HG03432 (cell line): ENCODE measurements around the gene MAD1L1.
"Not testable (repeated sequence)": the region's sequence is repeated elsewhere in the genome, so short reads cannot be mapped to it uniquely, and the experiment has no call there.

Source experiments
- ATAC-seq: cut with Tn5 transposase; IDR thresholded peaks from one replicate; pipeline ENCODE4 v1.9.1; 2021; ENCODE audit warnings: mild to moderate bottlenecking, moderate library complexity; ENCODE audit not compliant: unreplicated experiment

MAD1L1 gene

DNA sequence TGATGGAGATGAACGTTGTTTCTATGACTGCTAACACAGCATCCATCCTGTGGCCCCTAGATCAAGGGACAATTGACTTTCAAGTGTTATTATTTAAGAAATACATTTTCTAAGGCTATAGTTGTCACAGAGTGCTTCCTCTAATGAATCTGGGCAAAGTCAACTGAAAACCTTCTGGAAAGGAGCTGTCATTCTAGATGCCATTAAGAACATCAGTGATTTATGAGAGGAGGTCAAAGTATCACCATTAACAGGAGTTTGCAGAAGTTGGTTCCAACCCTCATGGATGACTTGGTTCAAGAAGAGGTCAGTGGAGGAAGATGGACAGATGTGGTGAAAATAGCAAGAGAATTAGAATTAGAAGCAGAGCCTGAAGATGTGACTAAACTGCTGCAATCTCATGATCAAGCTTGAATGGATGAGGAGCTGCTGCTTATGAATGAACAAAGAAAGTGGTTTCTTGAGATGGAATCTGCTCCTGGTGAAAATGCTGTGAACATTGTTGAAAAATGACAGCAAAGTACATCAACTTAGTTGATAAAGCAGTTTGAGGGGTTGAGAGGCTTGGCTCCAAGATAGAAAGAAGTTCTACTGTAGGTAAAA, 400.7 kb downstream of the MAD1L1 start:
- ATAC-seq: not testable (repeated sequence)

DNA sequence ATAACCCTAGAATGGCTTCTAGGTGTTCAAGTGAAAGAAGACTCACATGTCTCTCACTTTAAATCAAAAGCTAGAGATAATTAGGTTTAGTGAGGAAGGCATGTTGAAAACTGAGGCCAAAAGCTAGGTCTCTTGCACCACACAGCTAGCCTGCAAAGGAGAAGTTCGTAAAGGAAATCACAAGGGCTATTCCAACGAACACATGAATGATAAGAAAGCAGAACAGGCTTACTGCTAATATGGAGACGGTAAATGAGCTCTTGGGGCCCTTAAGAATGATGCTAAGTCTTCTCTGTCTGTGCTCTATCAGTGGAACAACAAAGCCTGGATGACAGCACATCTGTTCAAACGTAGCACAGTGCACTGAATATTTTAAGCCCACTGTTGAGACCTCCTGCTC, 401.3 kb downstream of the MAD1L1 start:
- not testable (repeated sequence) for ATAC-seq

DNA sequence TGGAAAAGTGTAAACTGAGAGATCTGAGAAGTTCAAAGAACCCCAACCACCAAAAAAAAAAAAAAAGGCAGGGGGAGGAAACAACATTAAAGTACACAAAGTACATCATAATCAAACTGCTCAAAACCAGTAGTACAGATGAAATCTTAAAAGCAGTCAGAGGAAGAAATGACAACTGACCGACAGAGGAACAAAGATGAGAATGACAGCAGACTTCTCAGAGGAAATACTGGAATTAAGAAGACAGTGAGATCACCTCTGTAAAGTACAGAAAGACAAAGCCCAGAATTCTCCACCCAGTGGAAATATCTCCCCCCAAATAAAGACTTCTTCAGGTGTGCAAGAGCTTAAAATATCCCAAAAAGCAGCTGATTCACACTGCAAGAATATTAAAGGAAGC, 403.1 kb downstream of the MAD1L1 start:
- ATAC-seq: not testable (repeated sequence)

DNA sequence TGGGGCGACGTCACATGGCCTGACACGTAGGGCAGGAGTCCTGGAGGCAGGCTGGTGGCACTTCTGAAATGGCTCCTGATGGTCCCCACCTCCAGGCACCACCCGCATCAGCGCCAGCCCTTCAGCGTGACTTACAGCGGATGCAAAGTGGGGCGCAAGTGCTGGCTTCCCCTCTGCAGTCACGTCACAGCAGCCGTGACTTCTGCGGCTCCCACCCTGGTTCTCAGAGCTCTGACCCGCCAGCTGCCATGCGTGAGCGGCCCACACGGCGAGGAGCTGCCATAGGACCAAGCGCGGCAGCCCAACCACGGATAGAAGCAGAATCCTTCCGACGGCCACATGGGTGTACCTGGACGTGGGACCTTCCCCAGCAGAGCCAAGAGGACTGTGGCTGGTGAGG, 403.6 kb downstream of the MAD1L1 start:
- no peak for ATAC-seq

DNA sequence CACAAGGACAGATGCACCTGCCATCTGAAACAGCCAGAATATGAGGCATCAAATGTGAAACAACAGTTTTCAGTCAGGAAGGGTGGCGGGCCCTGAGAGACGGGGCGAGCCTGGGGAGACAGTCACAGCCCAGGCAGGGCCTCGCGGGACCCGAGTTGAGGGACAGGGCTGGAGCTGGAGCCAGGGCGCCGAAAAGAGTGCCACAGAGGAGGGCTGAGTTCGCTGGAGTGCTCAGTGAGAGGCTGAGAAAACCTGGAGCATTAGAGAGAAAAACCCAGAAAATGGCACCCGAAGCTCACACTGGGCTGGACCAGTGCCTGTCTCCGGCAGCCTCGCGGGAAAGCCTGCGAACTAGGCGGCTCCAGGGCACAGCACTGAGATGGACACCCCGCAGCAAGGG, 404.6 kb downstream of the MAD1L1 start:
- ATAC-seq: not testable (repeated sequence)

DNA sequence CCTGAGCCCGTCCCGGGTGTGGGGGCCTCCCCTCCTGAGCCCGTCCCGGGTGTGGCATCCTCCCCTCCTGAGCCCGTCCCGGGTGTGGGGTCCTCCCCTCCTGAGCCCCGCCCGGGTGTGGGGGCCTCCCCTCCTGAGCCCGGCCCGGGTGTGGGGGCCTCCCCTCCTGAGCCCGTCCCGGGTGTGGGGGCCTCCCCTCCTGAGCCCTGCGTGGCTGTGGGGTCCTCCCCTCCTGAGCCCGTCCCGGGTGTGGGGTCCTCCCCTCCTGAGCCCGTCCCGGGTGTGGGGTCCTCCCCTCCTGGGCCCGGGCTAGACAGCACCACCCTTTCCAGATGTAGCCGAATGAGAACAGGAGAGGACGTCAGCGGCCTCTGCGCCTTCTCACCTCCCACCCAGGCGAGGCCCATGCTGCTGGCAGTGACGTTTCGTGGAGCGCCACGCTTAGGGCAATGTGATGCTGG, 405.2 kb downstream of the MAD1L1 start:
- ATAC-seq: not testable (repeated sequence)

DNA sequence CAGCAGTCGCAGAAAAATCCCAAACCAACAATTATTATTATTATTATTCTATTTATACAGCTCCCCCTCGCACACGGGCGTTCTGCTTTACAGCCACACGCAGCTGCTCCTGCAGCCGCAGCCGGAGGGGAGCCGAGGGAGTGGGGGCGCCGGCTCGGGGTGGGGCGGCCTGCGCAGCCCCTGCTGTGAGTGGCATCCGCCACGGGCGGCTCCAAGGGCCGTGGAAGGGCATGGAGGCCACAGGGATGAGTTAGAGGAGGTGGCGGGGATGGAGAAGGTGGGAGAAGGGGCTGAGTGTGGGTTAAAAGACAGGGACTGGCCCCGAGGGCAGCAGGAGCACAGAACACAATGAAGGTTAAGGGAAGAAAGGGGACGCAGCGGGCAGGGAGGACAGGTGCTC, 405.8 kb downstream of the MAD1L1 start:
- not testable (repeated sequence) for ATAC-seq

DNA sequence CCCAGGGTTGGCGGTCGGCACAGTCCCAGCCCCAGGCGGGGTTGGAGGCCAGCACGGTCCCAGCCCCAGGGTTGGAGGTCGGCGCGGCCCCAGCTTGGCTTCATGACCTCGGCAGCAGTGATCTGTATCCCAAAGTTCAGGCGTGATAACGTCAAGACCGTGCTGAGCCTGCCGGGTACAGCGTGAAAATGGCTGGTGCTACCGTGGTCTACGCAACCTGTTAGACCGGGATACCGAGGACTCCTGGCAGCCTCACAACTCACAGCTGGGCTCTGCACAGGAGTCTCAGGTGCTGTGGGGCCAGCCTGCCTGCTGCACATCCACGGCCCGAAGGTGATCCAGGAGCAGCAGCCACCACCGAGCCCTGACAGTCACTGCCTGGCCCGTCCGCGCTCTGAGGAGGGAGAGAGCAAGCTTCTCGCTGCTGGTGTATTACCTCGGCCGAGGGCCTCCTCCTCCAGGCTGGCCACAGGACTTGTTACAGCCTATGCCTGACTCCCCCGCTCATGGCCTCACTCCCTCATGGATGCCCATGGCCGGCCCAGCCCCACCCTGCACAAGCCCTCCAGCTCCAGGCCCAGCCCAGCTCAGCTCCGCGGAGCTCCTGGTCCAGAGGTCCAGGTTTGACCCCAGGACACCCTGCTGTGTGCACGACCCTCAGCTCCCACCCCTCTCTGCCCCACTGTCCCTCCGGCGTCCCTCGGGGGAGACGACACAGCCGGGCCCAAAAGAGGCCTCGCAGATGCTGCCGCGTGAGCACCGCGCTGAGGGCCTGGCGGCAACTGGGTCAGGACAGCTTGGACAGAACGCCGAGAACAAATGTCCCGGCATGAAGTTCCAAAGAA, 406.6 kb downstream of the MAD1L1 start:
- no peak for ATAC-seq

DNA sequence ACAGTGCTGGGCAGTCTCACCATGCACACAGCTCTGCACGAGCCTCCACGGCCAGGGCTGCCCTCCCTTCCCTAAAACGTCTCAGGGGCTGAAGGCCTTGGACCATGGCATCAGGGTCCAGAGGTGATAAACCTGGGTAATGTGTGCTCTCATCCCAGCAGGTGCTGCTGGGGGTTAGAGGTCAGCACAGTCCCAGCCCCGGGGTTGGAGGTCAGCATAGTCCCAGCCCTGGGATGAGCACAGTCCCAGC, 407.2 kb downstream of the MAD1L1 start:
- ATAC-seq: not testable (repeated sequence)

DNA sequence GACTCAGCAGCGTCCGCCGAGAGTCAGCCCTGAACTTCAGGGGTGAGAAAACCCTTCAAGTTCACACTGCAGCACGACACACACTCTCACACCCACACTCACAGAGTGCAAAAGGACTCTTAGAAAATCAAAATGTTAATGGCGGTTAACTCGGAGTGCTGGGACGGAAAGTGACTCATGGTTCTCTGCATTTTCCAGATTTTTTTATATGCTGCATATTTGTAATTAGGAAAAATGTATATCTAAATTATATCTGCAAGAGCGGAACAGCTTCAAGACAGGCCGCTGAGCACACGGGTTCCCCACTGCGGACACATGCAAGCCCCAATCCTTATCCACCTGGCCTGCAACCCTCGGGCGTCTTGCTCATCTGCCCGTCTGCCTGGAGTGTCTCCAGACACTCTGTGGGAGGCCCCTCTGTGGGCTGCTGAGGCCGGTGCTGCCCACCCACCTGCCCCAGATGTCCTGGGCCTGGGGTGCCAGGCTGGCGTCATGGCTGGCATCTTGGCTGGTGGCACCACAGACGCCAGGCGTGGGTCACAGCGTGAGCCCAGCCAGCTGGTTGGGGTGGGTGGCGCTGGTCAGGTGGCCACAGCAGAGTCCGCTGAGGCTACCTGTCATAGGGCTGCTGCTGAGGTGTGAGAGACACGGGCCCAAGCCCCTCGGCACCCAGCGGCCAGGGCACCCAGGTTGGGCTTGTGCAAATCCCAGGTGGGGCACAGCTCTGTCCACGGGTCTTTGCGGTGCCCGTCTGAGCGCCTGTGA, 407.7 kb downstream of the MAD1L1 start:
- ATAC-seq: not testable (repeated sequence)

DNA sequence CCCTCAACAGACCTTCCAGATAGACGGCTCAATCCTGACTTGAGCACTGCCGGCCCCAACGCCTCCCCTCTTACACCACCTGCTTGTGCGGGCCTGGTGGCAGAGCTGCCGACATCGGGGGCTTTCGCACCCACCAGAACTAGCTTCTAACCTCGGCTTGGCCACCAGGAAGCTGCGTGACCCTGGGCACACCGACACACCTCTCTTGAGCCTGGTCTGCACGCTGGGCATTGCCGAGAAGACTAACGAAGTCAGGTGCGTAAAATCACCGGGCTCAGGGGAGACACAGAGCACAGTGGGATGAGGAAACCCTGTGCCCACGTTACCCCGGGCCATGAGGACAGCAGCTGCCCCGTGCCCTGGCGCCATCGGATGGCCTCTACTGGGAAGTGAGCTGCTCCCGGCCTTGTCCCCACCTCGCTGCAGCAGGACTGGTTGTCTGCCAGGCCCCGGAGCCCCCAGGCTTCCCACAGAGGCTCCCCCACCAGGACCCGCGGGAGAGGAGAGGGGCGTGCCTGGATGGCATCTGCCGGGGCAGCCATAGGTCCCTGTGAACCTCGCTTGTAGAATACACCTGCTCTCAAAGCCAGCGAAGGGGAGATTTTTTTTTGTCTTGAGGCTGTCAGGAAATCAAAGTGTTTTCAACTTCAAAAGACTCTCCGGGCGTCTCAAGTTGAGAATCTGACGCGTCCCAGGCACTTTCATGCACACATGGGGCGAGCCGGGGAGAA, 408.4 kb downstream of the MAD1L1 start:
- not testable (repeated sequence) for ATAC-seq

DNA sequence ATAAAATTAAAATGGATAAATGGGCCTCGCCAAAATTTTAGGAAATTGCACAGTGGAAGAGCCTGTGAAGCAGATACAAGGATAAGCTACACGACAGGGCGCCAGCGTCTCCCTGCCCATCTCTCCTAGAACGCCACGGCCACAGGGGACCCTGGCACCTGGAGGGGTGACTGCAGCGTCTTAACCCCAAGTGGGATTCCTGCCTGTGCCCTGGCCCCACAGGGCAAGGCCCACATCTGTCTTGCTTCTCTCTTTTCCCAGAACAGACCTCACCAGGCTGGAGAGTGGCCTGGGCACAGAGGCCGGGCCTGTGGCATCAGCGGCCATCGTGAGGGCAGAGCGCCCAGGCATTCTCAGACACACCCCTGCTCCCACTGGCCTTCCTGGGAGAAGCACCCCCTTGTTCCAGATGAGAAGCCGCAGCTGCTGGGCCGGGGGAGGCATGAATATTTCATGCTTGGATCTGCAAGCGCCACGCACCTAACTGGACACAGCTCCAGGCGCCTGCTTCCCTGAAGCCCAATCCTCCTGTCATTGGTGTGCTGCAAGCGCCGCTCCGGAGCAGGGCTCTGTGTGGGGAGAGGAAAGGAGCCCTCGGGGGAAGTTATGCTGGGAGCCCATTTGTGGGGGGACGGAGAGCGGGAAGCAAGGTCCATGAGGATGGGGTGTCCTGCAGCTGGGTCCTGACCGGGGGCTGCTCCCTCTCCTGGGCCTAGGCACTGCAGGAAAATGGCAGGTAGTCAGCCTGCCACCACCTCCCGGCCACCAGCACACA, 409.2 kb downstream of the MAD1L1 start:
- no peak for ATAC-seq

DNA sequence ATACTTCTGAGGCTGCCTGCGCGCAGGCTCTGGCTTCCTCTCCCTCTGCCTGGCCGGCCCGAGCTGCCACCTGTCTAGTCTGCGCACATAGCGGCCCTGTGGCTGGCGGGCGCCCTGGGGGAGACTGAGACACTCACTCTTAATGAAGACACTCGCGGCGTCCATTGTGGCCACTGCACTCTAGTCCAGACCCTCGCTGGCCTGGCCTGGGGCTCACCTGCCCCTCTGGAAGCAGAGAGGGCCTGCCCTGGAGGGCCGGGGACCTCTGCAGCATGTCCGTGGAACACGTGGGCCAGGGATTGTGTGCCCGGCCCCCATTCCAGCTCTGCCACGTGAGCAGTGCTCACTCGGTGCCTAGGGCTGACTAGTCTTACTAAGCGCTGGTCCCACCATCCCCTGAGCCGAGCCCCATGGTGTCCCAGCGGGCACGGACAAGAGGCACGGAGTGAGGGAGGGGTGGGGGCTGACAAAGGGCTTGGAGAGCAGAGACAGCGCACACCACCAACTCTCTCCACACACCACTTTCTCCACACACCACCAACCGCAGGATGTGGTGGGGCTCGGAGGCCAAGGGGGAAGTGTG, 413.4 kb downstream of the MAD1L1 start:
- ATAC-seq: no peak

DNA sequence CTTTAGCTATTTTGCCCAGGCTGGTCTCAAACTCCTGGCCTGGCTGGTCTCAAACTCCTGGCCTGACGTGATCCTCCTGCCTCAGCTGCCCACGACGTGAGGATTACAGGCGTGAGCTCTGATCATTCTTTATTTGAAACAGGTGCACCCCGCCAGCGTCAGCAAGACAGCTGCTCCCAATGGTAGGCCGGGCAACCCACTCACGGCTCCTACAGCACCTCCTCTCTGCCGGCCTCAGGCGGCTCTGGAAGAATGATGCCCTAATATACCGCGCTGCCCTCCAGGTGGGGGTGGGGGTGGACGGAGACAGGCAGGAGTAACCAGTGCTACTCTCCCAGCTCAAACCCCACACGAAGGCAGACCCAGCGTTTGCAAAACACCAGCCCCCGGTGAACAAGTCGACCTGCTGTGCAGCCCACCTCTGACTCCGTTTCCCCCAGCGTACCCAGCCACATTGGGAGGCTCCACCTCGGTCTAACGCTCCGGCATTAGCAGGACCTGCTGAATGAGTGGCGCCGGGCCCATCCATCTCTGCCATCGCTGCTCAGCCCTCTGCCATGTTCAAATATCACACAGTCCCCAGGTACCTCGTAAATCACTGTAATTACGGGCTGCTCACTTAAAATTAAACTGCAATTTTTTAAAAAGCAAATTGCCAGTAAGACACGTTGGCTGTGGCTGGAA, 414.0 kb downstream of the MAD1L1 start:
- ATAC-seq: no peak

DNA sequence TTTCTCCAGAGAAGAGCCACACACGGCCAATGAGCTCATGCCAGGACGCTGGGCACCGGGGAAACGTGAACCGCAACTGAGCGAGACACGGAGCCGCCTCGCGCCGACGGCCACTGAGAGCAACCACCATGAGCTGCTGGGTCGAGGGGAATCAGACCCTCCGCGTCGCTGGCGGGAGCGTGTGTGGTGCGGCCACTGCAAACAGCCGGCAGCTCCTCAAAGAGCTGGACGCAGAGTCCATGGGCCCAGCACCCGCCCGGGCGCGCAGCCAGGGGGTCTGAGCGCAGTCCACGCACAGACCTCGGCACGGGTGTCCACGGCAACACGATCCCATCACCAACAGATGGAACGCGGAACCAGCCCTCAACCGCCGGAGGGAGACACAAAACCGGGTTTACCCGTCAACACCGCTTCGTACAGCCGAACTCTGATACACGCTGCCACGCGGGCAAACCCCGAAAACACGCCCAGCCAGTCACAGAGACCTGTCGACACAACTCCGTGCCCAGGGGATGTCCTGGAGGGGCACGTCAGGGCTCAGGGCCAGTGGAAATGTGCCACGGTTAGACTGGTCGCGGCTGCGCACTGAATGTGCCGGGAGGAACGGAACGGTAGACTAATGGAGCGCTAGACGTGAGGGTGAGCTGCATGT, 415.6 kb downstream of the MAD1L1 start:
- ATAC-seq: no peak

DNA sequence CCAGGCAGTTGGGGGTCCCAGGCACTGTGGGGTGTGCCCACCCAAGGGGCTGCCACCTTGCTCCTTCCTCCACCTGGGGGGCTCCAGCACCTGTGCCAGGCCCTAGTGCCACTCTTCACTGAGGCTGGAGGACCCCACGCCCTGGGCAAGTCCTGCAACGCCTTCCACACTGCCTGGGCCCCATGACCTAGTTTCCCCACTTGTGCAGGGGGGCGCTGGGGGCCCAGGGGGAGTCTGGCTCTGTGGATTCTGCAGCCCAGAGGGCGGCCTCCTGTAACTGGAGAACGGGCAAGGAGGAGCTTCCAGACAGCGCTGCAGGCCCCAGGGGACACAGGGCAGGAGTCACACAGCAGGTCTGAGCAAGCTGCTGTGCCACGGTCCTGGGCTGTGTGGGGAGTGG, 416.3 kb downstream of the MAD1L1 start:
- ATAC-seq: not testable (repeated sequence)

DNA sequence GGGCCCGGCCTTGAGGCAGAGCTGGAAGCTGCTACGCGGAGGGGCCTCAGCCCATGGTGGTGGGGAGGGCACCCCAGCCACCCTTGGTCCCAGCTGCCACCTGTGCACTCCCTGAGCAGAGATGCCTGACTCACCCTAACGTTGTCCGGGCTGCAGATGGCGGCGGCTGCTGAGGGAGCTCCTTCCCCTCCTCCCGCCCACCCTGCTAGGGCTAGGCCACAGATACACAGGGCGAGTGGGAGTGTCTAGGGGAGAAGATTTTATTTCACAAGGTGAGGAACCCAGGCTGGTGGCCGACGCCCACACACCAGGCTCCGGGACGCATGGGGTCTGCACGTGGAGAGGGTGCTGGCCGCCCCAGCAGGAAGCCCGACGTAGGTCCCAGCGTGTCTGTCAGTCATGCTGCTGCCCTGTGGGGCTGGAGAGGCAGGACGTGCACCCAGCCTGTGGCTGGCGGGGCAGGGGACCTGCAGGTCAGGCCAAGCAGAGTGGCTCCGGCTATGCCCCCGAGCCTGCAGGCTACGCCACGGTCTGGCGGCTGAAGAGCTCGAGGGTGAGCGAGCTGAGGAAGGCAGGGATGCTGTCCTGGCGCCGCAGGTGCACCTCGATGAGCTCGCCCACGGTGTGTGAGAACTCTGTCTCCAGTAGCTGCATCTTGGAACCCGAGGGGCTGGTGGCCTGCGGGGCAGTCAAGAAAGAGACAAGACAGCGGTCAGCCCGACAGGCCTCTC, 417.0 kb downstream of the MAD1L1 start:
- ATAC-seq: not testable (repeated sequence)

DNA sequence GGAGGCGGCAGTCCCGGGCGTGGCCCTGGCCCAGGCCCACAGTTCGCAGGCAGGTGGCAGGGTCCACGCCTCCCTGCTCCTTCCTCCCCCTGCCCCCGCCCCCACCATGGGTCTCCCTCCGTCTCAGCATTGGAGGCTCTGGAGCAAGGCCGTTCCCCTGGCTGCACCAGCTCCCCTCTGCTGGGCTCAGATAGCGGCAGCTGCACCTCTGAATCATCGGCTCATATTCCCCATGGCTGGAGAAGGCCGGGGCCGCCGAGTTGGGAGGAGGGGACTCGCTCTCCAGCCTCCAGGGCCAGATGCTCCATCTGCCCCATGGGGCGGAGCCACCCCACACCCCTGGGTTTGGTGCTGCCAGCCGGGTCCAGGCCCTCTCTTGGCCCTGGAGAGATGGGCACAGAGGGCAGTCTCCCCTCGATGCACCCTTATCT, 417.7 kb downstream of the MAD1L1 start:
- ATAC-seq: no peak
